Activated T-cell treated with anti-CD3 and anti-CD28 coated beads, Interleukin-2, amount 50 U/mL, for 4 hours (primary cell): ENCODE measurements around the gene NUTM2D. TPM values are rescaled to one million over a fixed set of nuclear protein-coding genes. Genes with fewer than 3 reads are reported as not detected.
"Not testable (repeated sequence)": the region's sequence is repeated elsewhere in the genome, so short reads cannot be mapped to it uniquely, and the experiment has no call there.

Source experiments
- ATAC-seq, 2 donors: fragments of 200-7000 bp; cut with Tn5 transposase; one replicate each; pipeline ENCODE4 v1.10.0; 2021
- DNase-seq: peaks from one replicate; pipeline ENCODE4 v3.0.0-alpha.2; 2020
- H3K27me3 Mint-ChIP-seq: one replicate; pipeline ENCODE4 v1.8.0; 2021; ENCODE audit warnings: low read depth, mixed read lengths
- H3K36me3 Mint-ChIP-seq: one replicate; pipeline ENCODE4 v1.8.0; 2022; ENCODE audit warnings: mixed read lengths; ENCODE audit not compliant: insufficient read depth
- H3K4me1 Mint-ChIP-seq: one replicate; pipeline ENCODE4 v1.8.0; 2021; ENCODE audit warnings: low read depth, mixed read lengths
- H3K4me3 Mint-ChIP-seq: one replicate; pipeline ENCODE4 v1.8.0; 2021; ENCODE audit warnings: mild to moderate bottlenecking, moderate library complexity, mixed read lengths
- H3K9me3 Mint-ChIP-seq: one replicate; pipeline ENCODE4 v1.8.0; 2021; ENCODE audit warnings: mixed read lengths
- total RNA-seq, 3 donors: library from RNA; stranded (reverse); gene quantifications; one replicate each; pipeline ENCODE4 v1.2.1, GENCODE V29; 2021

The NUTM2D gene, protein sequence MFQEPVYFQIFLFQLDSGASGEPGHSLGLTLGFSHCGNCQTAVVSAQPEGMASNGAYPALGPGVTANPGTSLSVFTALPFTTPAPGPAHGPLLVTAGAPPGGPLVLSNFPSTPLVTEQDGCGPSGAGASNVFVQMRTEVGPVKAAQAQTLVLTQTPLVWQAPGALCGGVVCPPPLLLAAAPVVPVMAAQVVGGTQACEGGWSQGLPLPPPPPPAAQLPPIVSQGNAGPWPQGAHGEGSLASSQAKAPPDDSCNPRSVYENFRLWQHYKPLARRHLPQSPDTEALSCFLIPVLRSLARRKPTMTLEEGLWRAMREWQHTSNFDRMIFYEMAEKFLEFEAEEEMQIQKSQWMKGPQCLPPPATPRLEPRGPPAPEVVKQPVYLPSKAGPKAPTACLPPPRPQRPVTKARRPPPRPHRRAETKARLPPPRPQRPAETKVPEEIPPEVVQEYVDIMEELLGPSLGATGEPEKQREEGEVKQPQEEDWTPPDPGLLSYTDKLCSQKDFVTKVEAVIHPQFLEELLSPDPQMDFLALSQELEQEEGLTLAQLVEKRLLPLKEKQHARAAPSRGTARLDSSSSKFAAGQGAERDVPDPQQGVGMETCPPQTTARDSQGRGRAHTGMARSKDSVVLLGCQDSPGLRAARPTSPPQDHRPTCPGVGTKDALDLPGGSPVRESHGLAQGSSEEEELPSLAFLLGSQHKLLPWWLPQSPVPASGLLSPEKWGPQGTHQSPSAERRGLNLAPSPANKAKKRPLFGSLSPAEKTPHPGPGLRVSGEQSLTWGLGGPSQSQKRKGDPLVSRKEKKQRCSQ
- total RNA-seq = 1 to 10 TPM; 1.1 to 2.1 (median 1.4) TPM

DNA sequence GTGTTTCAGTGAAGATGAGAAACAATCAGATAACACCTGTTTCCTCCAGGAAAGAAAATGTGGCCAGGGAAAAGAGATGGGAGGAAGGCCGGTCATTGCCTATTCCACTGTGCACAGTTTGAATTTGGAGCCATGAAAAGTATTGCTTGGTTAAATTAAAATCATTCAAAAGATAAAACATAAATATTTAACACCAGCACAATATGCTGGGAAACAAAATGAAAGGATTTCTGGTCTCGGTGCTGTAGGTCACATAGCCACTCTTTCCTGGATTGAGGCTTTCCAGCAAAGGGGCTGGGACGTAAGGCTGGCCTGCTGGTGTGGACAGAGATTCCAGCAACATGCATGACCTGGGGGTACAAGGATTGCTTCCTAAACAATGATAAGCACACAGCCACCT lies at the start of gene NUTM2D:
NUTM2D (plus strand) TSS at position 301 of the 400 bp plus-strand sequence. CDS start 522 bp downstream, outside the sequence.
- not testable (repeated sequence) for H3K27me3 Mint-ChIP-seq, H3K9me3 Mint-ChIP-seq, H3K4me3 Mint-ChIP-seq, H3K36me3 Mint-ChIP-seq, ATAC-seq, DNase-seq, H3K4me1 Mint-ChIP-seq

DNA sequence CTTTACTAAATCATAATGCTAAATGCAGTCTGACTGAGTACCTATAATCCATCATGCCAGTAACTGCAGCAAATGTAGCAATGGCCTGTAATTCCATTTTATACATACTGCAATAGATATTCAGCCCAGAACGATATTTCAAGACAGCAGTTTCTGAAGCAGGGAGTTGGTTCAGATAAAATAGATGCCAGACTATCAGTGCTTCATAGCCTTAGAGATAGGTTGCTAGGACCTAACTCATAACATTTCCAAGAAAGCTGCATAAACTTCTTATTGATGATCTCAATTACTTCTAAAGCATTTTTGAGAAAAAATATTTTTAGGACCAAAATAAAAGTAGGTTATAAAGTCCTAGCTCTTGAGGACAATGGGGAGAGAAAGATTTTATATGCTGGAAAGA lies 48.8 kb upstream of the NUTM2D start:
- not testable (repeated sequence) for H3K4me3 Mint-ChIP-seq, H3K36me3 Mint-ChIP-seq, H3K4me1 Mint-ChIP-seq, DNase-seq, H3K27me3 Mint-ChIP-seq, H3K9me3 Mint-ChIP-seq, ATAC-seq

GRCh38 chr10:87309657-87310056 lies 47.9 kb upstream of the NUTM2D start:
- not testable (repeated sequence) for H3K27me3 Mint-ChIP-seq, H3K4me1 Mint-ChIP-seq, H3K9me3 Mint-ChIP-seq, H3K4me3 Mint-ChIP-seq, DNase-seq, ATAC-seq, H3K36me3 Mint-ChIP-seq

- H3K4me3 Mint-ChIP-seq, H3K9me3 Mint-ChIP-seq, H3K27me3 Mint-ChIP-seq, ATAC-seq, DNase-seq, H3K4me1 Mint-ChIP-seq, H3K36me3 Mint-ChIP-seq: not testable (repeated sequence)
Measured at GRCh38 chr10:87311521-87311920, 46.0 kb upstream of the NUTM2D start.

DNA sequence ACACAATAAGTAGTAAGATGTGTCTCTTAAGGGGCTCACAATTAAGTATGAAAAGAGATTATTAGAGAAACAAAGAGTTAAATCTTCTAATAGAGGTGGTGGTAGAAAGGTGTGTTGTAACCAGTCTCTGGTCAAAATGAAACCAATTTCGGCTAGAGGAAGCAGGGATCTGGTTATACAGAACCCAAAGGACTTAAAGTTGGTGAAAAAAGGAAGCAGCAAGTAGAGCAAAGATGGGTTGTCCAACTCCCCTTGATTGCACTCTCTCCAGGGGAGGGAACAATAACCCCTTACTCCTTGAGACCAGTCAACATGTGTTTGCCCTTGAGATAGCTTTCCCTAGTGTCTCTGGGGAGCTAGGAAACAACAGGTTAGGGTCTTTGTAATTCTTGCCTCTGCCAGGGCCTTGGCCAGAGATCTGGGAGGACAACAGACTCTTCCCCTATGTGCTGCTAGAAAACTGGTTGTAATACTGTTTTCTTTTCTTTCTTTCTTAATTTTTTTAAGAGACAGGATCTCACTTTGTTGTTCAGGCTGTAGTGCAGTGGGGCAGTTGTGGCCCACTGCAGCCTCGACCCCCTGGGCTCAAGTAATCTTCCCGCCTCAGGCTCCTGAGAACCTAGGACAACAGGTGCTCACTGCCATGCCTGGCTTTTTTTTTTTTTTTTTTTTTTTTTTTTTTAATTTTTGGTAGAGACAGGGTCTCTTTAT lies 43.7 kb upstream of the NUTM2D start:
- H3K4me1 Mint-ChIP-seq, H3K4me3 Mint-ChIP-seq, H3K36me3 Mint-ChIP-seq, H3K9me3 Mint-ChIP-seq, DNase-seq, ATAC-seq, H3K27me3 Mint-ChIP-seq: not testable (repeated sequence)

DNA sequence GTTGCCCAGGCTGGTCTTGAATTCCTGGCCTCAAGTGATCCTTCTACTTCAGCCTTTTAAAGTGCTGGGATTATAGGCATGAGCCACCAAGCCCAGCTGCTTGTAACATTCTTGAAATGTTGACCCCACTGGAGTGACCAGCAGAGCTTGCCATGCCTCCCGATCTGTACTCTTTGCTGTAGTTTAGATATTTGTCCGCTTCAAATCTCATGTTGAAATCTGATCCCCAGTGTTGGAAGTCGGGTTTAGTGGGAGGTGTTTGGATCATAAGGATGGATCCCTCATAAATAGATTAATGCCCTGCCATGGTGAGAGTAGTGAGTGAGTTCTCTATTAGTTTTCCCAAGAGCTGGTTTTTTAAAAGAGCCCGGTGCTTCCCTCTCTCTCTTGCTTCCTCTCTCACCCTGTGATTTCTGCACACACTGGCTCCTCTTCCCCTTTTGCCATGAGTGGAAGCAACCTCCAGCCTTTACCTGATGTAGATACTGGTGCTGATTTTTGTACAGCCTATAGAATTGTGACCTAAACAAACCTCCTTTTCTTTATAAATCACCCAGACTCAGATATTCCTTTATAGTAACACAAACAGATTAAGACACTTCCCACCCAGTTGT lies 43.1 kb upstream of the NUTM2D start:
- not testable (repeated sequence) for H3K27me3 Mint-ChIP-seq, H3K4me1 Mint-ChIP-seq, ATAC-seq, H3K4me3 Mint-ChIP-seq, H3K9me3 Mint-ChIP-seq, H3K36me3 Mint-ChIP-seq, DNase-seq

DNA sequence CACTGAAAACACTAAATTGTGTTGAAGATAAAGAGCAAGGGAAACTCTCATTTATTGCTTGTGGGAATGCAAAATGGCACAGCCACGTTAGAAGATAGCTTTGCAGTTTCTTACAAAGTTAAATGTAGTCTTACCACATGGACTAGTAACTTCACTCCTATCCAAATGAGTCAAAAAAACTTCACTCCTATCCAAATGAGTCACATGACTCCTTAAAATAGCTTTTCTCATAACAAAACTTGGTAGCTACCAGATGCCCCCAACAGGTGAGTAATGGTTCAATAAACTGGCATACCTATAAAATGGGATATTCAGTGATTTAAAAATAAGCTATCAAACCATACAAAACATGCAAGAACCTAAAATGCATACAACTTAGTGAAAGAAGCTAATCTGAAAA lies 36.0 kb upstream of the NUTM2D start:
- not testable (repeated sequence) for DNase-seq, H3K4me3 Mint-ChIP-seq, H3K27me3 Mint-ChIP-seq, H3K4me1 Mint-ChIP-seq, H3K9me3 Mint-ChIP-seq, H3K36me3 Mint-ChIP-seq
- ATAC-seq = peak; percentile 74

GRCh38 chr10:87324559-87324958 lies 33.0 kb upstream of the NUTM2D start:
- not testable (repeated sequence) for H3K4me3 Mint-ChIP-seq, H3K9me3 Mint-ChIP-seq, ATAC-seq, H3K4me1 Mint-ChIP-seq, H3K36me3 Mint-ChIP-seq, H3K27me3 Mint-ChIP-seq, DNase-seq

DNA sequence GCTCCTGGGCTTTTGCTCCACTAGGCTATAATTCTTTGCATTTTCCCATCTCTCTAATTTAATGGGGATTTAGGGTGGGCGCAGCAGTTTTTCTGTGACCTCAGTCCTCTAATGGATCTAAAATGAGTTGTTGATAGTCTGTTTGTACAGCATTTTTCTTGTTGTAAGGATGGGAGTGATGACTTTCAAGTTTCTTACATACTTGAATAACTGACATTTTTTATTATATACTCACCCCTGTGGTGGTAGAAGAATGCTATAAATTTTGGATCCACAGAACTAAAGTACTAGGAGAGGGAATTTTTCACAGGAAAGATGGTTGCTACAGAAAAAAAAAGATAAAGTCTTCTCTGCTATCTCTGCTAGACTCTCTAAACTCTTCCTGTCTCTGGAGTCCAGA lies 29.6 kb upstream of the NUTM2D start:
- H3K36me3 Mint-ChIP-seq, H3K27me3 Mint-ChIP-seq, H3K4me1 Mint-ChIP-seq, DNase-seq, ATAC-seq, H3K9me3 Mint-ChIP-seq, H3K4me3 Mint-ChIP-seq: not testable (repeated sequence)

- H3K4me1 Mint-ChIP-seq, ATAC-seq, H3K9me3 Mint-ChIP-seq, DNase-seq, H3K36me3 Mint-ChIP-seq, H3K4me3 Mint-ChIP-seq, H3K27me3 Mint-ChIP-seq: not testable (repeated sequence)
Measured at GRCh38 chr10:87329131-87329530, 28.4 kb upstream of the NUTM2D start.

DNA sequence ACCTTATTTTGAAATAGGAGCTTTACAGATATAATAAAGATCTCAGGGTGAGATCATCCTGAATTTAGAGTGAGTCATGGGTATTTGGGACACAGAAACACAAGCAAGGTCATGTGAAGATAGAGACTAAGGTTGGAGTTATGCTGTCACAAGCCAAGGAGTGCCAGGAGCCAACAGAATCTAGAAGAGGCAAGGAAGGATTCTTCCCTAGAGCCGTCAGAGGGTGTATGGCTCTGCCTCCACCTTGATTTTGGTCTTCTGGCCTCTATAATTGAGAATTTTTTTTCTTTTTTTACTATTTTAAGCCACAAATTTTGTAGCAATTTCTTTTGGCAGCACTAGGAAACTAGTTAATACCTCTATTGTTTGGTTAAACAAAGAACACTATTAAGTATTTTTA lies 24.9 kb upstream of the NUTM2D start:
- not testable (repeated sequence) for DNase-seq, ATAC-seq, H3K4me1 Mint-ChIP-seq, H3K9me3 Mint-ChIP-seq, H3K27me3 Mint-ChIP-seq, H3K4me3 Mint-ChIP-seq, H3K36me3 Mint-ChIP-seq

DNA sequence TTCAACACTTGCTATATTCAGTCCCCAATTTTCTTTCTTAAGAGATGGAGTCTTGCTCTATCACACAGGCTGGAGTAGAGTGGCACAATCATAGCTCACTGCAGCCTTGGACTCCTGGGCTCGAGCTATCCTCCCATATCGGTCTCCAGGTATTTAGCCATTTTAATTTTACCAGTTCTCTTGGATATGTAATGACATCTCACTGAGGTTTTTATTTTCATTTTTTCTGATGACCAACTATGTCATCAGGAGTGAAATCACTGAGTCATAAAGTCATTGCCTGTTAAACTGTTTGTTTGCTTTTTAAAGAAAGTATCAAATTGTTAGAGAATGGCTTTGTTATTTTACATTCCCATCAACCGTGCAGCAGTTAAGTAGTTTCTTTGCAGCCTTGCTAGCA lies 17.1 kb upstream of the NUTM2D start:
- Mint-ChIP-seq H3K4me1 (peaks cover 20% of the 10 kb centered on the region), H3K4me3 (peak overlapping the region; percentile 63)
- not testable (repeated sequence) for ATAC-seq, DNase-seq, H3K27me3 Mint-ChIP-seq, H3K9me3 Mint-ChIP-seq, H3K36me3 Mint-ChIP-seq

DNA sequence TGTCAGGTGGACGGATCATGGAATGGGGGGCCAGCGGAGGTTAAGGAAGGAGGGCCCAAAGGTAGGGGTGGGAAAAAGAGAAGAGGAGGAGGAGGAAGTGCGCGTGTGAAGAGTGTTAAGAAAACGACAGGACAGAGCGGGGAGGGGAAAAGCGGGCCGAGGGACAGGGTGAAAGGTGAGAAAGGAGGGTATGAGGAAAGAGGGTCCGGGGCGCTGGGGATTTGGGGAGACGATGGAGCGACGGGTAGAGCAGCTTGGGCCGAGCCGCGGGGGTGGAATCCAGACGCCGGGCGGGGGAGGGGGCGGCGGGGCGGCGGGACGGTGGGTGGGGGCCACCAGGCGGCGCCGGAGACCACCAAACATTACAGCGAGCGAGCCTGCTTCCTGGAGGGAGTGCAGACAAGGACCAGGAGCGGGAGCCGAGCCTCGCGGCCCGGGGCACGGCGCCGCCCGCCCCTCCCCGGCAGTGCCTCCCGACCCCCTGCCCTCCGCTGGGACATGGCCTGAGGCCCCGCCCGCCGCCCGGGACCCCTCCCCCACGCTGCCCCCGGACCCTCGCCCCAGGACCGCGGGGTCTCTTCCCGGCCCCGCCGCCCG lies 15.9 kb upstream of the NUTM2D start:
- not testable (repeated sequence) for H3K27me3 Mint-ChIP-seq, DNase-seq, H3K36me3 Mint-ChIP-seq, H3K9me3 Mint-ChIP-seq
- peak; percentile 6 to 11 for ATAC-seq
- H3K4me1 Mint-ChIP-seq = peaks cover 20% of the 10 kb centered on the region
- peak overlapping the region; percentile 92 for H3K4me3 Mint-ChIP-seq

- peak overlapping the region; percentile 90 for H3K4me3 Mint-ChIP-seq
- H3K9me3 Mint-ChIP-seq, H3K27me3 Mint-ChIP-seq, H3K36me3 Mint-ChIP-seq: not testable (repeated sequence)
- DNase-seq (peak; percentile 77), ATAC-seq (peak; percentile 89)
- peaks cover 20% of the 10 kb centered on the region for H3K4me1 Mint-ChIP-seq
Measured at GRCh38 chr10:87342249-87342710, 15.3 kb upstream of the NUTM2D start.
